Sigmoid colon (tissue), 4 donors: ENCODE measurements around the gene STK39.

Experiments
- CTCF ChIP-seq, 4 experiments: fragments of 450-650 bp in 3 of 4; fragments of 200-600 bp in 1 of 4; IDR thresholded peaks; one replicate each; pipeline ENCODE4 v1.5.1; 2016 to 2019; ENCODE audit warnings: antibody characterized with exemption in 4 of 4, mild to moderate bottlenecking in 3 of 4, moderate library complexity in 2 of 4
- EP300 ChIP-seq, 4 donors: sonication (generic); formaldehyde crosslinking; IDR thresholded peaks; one replicate each; pipeline ENCODE4 v1.6.1; 2017; ENCODE audit warnings: antibody characterized with exemption in 4 of 4
- POLR2A ChIP-seq, 2 donors: fragments of 450-650 bp; IDR thresholded peaks; one replicate each; pipeline ENCODE4 v1.6.1; 2016; ENCODE audit warnings: antibody characterized with exemption in 2 of 2, mild to moderate bottlenecking in 2 of 2, moderate library complexity in 2 of 2
- POLR2AphosphoS5 ChIP-seq, 4 donors: sonication (generic); formaldehyde crosslinking; IDR thresholded peaks; one replicate each; pipeline ENCODE4 v1.6.1; 2017; ENCODE audit warnings: antibody characterized with exemption in 4 of 4

GRCh38 chr2:168220965-168221819 is 26.2 kb downstream of the STK39 start:
- TF ChIP-seq POLR2A (IDR thresholded peaks at IDR 0.05) (no peak), EP300 (IDR thresholded peaks at IDR 0.05) (no peak), CTCF (IDR thresholded peaks at IDR 0.05) (no peak), POLR2AphosphoS5 (IDR thresholded peaks at IDR 0.05) (no peak)
